H1 (cell line): ENCODE data around the gene FNIP2. TPM values are rescaled to one million over a fixed set of nuclear protein-coding genes. Genes with fewer than 3 reads are reported as not detected.

Source experiments
- CTCF ChIP-seq, 3 experiments: IDR thresholded peaks; 1 replicate in 2 of 3; 2 replicates in 1 of 3; pipeline versions ENCODE4 v1.5.1 to v1.6.1; 2011; ENCODE audit warnings: low read length in 3 of 3, mild to moderate bottlenecking in 3 of 3, inconsistent platforms in 2 of 3, low read depth in 1 of 3, moderate library complexity in 1 of 3; ENCODE audit not compliant: insufficient read depth in 1 of 3; ENCODE audit errors: control extremely low read depth in 1 of 3
- POLR2A ChIP-seq, 2 experiments: IDR thresholded peaks; 1 replicate in 1 of 2; 2 replicates in 1 of 2; pipeline ENCODE4 v1.6.1; 2011; ENCODE audit warnings: low read depth in 2 of 2, low read length in 2 of 2, mild to moderate bottlenecking in 2 of 2; ENCODE audit errors: control extremely low read depth in 1 of 2
- SP2 ChIP-seq: IDR thresholded peaks from 2 replicates; pipeline ENCODE4 v1.6.1; 2012; ENCODE audit warnings: mild to moderate bottlenecking, low read length, inconsistent platforms
- USF2 ChIP-seq: IDR thresholded peaks from 2 replicates; pipeline ENCODE4 v1.6.1; 2011; ENCODE audit warnings: low read length, improper control_type of control experiment
- ZNF274 ChIP-seq: IDR thresholded peaks from 2 replicates; pipeline ENCODE4 v1.7.0; 2012; ENCODE audit warnings: low read length, borderline replicate concordance; ENCODE audit errors: extremely low read depth
- polyA plus RNA-seq, 7 experiments: library from polyadenylated mRNA; depleted of rRNA in 3 of 7; stranded (reverse) in 5 of 7; unstranded in 2 of 7; fragments of >200 nt in 5 of 7; fragments of 200-250 nt in 2 of 7; gene quantifications; 1 replicate in 5 of 7; 2 replicates in 1 of 7; 4 replicates in 1 of 7; pipeline versions ENCODE4 v1.2.1 to v1.2.3, GENCODE V29; 2011 to 2013; ENCODE audit warnings: missing spikeins in 2 of 7, mixed read lengths in 2 of 7
- total RNA-seq: library from RNA; stranded (reverse); fragmentation: NEBNext Ultra II Directional; extraction: Animal tissue kit (Norgen Biotek cat#: 25700); gene quantifications from 2 replicates; pipeline ENCODE4 v1.2.1, GENCODE V29; 2021

FNIP2 gene
- total and polyA plus RNA-seq, 2 of the 8 experiments (the other 6 are each of a cell fraction or from before 2014, with no cell fraction given): 4.0 to 13.0 TPM

GRCh38 chr4:158819942-158820786 is 51.3 kb downstream of the FNIP2 start (continued):
- TF ChIP-seq CTCF (IDR thresholded peaks at IDR 0.05; ENCODE audit: control extremely low read depth in 1 of 3, insufficient read depth in 1 of 3, low read depth in 1 of 3, low read length in 3 of 3) (no peak), ZNF274 (no peak), POLR2A (IDR thresholded peaks at IDR 0.05; ENCODE audit: control extremely low read depth in 1 of 2, low read depth in 2 of 2, low read length in 2 of 2) (no peak), SP2 (no peak), USF2 (no peak)
